ENCODE data around the gene KCNF1.

Gene KCNF1

GRCh38 chr2:10963155-10963554 is 51.4 kb downstream of the KCNF1 start:
- ATAC-seq (ENCODE audit: insufficient read depth, low read depth), result no peak
- DNase-seq, result no peak

More at GRCh38 chr2:10963155-10963554, 51.4 kb downstream of the KCNF1 start:
- Histone ChIP-seq H3K79me2 (ENCODE audit: insufficient read depth, low read length) (no peaks in the 10 kb centered on the region), H4K20me1 (ENCODE audit: insufficient read depth, low read length) (no peaks in the 10 kb centered on the region), H2AFZ (ENCODE audit: low read depth, low read length) (no peak overlapping the region), H3K4me2 (ENCODE audit: insufficient read depth, low read length) (no peak overlapping the region), H3K36me3 (ENCODE audit: insufficient read depth, low read length) (no peaks in the 10 kb centered on the region), H3K4me3 (ENCODE audit: low read depth in 1 of 2, low read length in 2 of 2) (no peak overlapping the region), H3K9me3 (ENCODE audit: insufficient read depth, low read length, severe bottlenecking) (no peaks in the 10 kb centered on the region), H3K9ac (ENCODE audit: low read depth, low read length) (no peak overlapping the region), H3K27ac (ENCODE audit: low read length) (no peak overlapping the region), H3K27me3 (ENCODE audit: insufficient read depth, low read length, poor library complexity) (peaks cover 32% of the 10 kb centered on the region), H3K4me1 (ENCODE audit: insufficient read depth, low read length) (no peaks in the 10 kb centered on the region)
- no peak for TF ChIP-seq EZH2 (IDR thresholded peaks at IDR 0.05; ENCODE audit: borderline replicate concordance, low read depth, low read length, severe bottlenecking)
- no peak for TF ChIP-seq CTCF (IDR thresholded peaks at IDR 0.05; ENCODE audit: borderline replicate concordance, extremely low read depth, low read length, poor library complexity, severe bottlenecking)

All from DND-41 (cell line).